OCI-LY1 (cell line): ENCODE results near the gene RARRES1.

ENCODE experiments used
- H2AFZ ChIP-seq: fragments of 200-600 bp; sonication (generic), shearing (Covaris generic); 2 replicates; pipeline ENCODE4 v1.6.0; 2014; ENCODE audit warnings: antibody characterized with exemption, mild to moderate bottlenecking, low read length
- H3F3A ChIP-seq: fragments of 200-600 bp; sonication (generic), shearing (Covaris generic); 2 replicates; pipeline ENCODE4 v1.6.0; 2014; ENCODE audit warnings: mild to moderate bottlenecking, antibody characterized with exemption, low read length, moderate library complexity; ENCODE audit not compliant: insufficient read depth
- H3K27ac ChIP-seq: fragments of 200-600 bp; sonication (generic); 2 replicates; pipeline ENCODE4 v1.5.1; 2014; ENCODE audit warnings: low read length, mixed run types, mild to moderate bottlenecking, low read depth; ENCODE audit not compliant: poor library complexity, severe bottlenecking
- H3K27me3 ChIP-seq: fragments of 200-600 bp; sonication (generic); 2 replicates; pipeline ENCODE4 v1.6.0; 2014; ENCODE audit warnings: antibody characterized with exemption, mild to moderate bottlenecking, low read length, moderate library complexity; ENCODE audit not compliant: insufficient read depth
- H3K36me3 ChIP-seq: fragments of 200-600 bp; sonication (generic); 2 replicates; pipeline ENCODE4 v1.6.1; 2014; ENCODE audit warnings: mild to moderate bottlenecking, antibody characterized with exemption, low read length, moderate library complexity, mixed read lengths; ENCODE audit not compliant: insufficient read depth
- H3K4me1 ChIP-seq: fragments of 200-600 bp; sonication (generic); 2 replicates; pipeline ENCODE4 v1.5.1; 2014; ENCODE audit warnings: mild to moderate bottlenecking, low read length, moderate library complexity; ENCODE audit not compliant: insufficient read depth, severe bottlenecking
- H3K4me2 ChIP-seq: fragments of 200-600 bp; sonication (generic), shearing (Covaris generic); 2 replicates; pipeline ENCODE4 v1.6.1; 2014; ENCODE audit warnings: low read length
- H3K4me3 ChIP-seq: fragments of 200-600 bp; sonication (generic); 2 replicates; pipeline ENCODE4 v1.5.1; 2014; ENCODE audit warnings: low read length, low read depth, mild to moderate bottlenecking, mixed read lengths; ENCODE audit not compliant: poor library complexity, severe bottlenecking
- H3K79me2 ChIP-seq: fragments of 200-600 bp; shearing (Covaris generic); 2 replicates; pipeline ENCODE4 v1.6.1; 2016; ENCODE audit warnings: mixed run types, low read length, mixed read lengths; ENCODE audit not compliant: insufficient read depth
- H3K9ac ChIP-seq: fragments of 200-600 bp; sonication (generic), shearing (Covaris generic); 2 replicates; pipeline ENCODE4 v1.6.1; 2014; ENCODE audit warnings: mild to moderate bottlenecking, low read length, mixed read lengths
- H3K9me2 ChIP-seq: fragments of 200-600 bp; sonication (generic), shearing (Covaris generic); 2 replicates; pipeline ENCODE4 v1.6.1; 2014; ENCODE audit warnings: low read depth, mild to moderate bottlenecking, low read length, mixed read lengths
- H3K9me3 ChIP-seq: fragments of 200-600 bp; shearing (Covaris generic); 2 replicates; pipeline ENCODE4 v1.6.1; 2014; ENCODE audit warnings: low read length, mixed read lengths
- H4K20me1 ChIP-seq: fragments of 200-600 bp; sonication (generic), shearing (Covaris generic); 2 replicates; pipeline ENCODE4 v1.6.0; 2016; ENCODE audit warnings: mild to moderate bottlenecking, low read length; ENCODE audit not compliant: insufficient read depth
- EZH2 ChIP-seq: fragments of 200-600 bp; sonication (generic), shearing (Covaris generic); IDR thresholded peaks from 2 replicates; pipeline ENCODE4 v1.8.0; 2017; ENCODE audit warnings: borderline replicate concordance, mixed run types, mild to moderate bottlenecking, antibody characterized with exemption, low read length, moderate library complexity, mixed read lengths
- TF ChIP-seq, protein P1 (sequence below): fragments of 200-600 bp; sonication (generic), shearing (Covaris generic); IDR thresholded peaks from 2 replicates; pipeline ENCODE4 v1.5.1; 2017; ENCODE audit warnings: mild to moderate bottlenecking, antibody characterized with exemption, low read length, moderate library complexity, mixed read lengths

Gene RARRES1

GRCh38 chr3:158722108-158722507, 10.1 kb downstream of the RARRES1 start:
- Histone ChIP-seq H3K9ac (no peak overlapping the region), H3K4me2 (no peak overlapping the region), H3K4me1 (peaks cover 11% of the 10 kb centered on the region), H3K27me3 (no peaks in the 10 kb centered on the region), H3K36me3 (peaks cover 4% of the 10 kb centered on the region; the same call in 1 of the 2 replicates), H3K27ac (no peak overlapping the region), H3K4me3 (no peak overlapping the region), H4K20me1 (no peaks in the 10 kb centered on the region), H3K9me2 (no peaks in the 10 kb centered on the region), H3F3A (no peaks in the 10 kb centered on the region), H3K79me2 (no peaks in the 10 kb centered on the region), H2AFZ (no peak overlapping the region), H3K9me3 (no peaks in the 10 kb centered on the region)
- no peak for TF ChIP-seq EZH2
- TF ChIP-seq, protein P1, sequence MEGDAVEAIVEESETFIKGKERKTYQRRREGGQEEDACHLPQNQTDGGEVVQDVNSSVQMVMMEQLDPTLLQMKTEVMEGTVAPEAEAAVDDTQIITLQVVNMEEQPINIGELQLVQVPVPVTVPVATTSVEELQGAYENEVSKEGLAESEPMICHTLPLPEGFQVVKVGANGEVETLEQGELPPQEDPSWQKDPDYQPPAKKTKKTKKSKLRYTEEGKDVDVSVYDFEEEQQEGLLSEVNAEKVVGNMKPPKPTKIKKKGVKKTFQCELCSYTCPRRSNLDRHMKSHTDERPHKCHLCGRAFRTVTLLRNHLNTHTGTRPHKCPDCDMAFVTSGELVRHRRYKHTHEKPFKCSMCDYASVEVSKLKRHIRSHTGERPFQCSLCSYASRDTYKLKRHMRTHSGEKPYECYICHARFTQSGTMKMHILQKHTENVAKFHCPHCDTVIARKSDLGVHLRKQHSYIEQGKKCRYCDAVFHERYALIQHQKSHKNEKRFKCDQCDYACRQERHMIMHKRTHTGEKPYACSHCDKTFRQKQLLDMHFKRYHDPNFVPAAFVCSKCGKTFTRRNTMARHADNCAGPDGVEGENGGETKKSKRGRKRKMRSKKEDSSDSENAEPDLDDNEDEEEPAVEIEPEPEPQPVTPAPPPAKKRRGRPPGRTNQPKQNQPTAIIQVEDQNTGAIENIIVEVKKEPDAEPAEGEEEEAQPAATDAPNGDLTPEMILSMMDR = no peak

DNA sequence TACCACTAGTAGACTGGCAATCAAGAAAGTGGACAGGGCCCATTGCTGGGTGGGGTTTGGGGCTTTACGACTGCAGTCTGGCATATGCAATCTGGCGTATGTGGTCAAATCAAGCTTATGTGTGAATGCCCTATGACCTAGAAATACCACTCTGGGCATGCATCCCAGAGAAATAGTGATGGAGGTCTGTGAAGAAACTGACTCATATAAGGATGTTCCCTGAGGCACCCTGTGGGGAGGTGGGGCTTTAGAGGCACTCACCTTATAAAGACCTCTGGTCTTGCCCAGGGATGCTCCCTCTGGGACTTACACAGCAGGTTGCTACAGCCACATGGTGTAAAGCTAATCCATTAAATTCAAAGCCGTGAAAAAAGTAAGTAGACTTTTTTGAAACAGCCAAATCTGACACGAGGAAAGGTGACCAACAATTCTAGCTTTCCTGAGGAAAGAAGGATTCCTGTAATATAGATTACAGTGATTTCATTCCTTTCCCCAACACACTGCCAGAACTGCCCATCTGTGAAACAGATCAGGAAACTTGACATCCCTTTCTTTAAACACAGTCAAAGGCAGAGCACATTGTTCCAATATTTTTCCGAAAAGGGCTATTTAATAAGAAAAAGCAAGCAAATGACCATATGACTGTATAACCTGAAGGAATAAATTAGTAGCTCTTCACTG, 13.6 kb downstream of the RARRES1 start:
- H3K27me3 ChIP-seq = no peaks in the 10 kb centered on the region
- H3K9ac ChIP-seq = no peak overlapping the region
- H3K36me3 ChIP-seq = peaks cover 4% of the 10 kb centered on the region; the same call in 1 of the 2 replicates
- no peaks in the 10 kb centered on the region for H3K9me3 ChIP-seq
- H3K4me2 ChIP-seq = no peak overlapping the region
- no peak overlapping the region for H2AFZ ChIP-seq
- H3K79me2 ChIP-seq = no peaks in the 10 kb centered on the region
- no peak overlapping the region for H3K27ac ChIP-seq
- H3F3A ChIP-seq = no peaks in the 10 kb centered on the region
- no peaks in the 10 kb centered on the region for H4K20me1 ChIP-seq
- no peak overlapping the region for H3K4me3 ChIP-seq
- no peak for TF ChIP-seq EZH2
- TF ChIP-seq, protein P1 = no peak
- H3K9me2 ChIP-seq = no peaks in the 10 kb centered on the region
- H3K4me1 ChIP-seq = peaks cover 11% of the 10 kb centered on the region

DNA sequence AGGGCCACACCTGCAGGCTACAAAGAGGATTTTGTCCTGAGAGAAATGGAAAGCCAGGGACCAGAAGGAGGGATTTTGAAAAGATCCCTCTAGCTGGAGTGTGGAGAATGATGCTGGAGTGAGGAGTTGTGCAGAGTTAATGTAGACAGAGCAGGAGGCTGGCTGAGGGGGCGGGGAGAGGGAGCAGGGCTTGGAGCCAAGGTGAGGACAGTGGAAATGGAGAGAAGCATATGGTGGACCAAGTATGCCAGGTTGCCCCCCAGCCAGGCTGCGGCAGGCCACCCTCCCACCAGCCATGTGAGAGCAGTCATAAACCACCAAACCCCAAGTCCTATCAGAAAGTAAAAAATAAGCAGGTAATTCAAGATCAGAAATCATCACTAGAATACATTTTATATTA, 14.7 kb downstream of the RARRES1 start:
- Histone ChIP-seq H3K27ac (no peak overlapping the region), H3K79me2 (no peaks in the 10 kb centered on the region), H3K9me3 (no peaks in the 10 kb centered on the region), H3K27me3 (no peaks in the 10 kb centered on the region), H3K9ac (no peak overlapping the region), H4K20me1 (no peaks in the 10 kb centered on the region), H3K36me3 (peaks cover 7% of the 10 kb centered on the region; the same call in 1 of the 2 replicates), H3K4me3 (no peak overlapping the region), H3K4me2 (no peak overlapping the region), H2AFZ (no peak overlapping the region), H3K4me1 (peaks cover 4% of the 10 kb centered on the region), H3K9me2 (no peaks in the 10 kb centered on the region), H3F3A (no peaks in the 10 kb centered on the region)
- TF ChIP-seq, protein P1 = no peak
- TF ChIP-seq EZH2 = no peak
